BLaER1 (cell line): ENCODE measurements around the gene TCF4.

ENCODE experiments used
- H3K27ac ChIP-seq: shearing (Covaris generic); formaldehyde crosslinking; 2 replicates; pipeline ENCODE4 v1.8.1; 2022
- H3K27me3 ChIP-seq: shearing (Covaris generic); formaldehyde crosslinking; 2 replicates; pipeline ENCODE4 v1.8.1; 2022
- H3K36me3 ChIP-seq: shearing (Covaris generic); formaldehyde crosslinking; 2 replicates; pipeline ENCODE4 v1.8.1; 2022
- H3K4me1 ChIP-seq: shearing (Covaris generic); formaldehyde crosslinking; 2 replicates; pipeline ENCODE4 v1.8.1; 2022
- H3K4me2 ChIP-seq: shearing (Covaris generic); formaldehyde crosslinking; 2 replicates; pipeline ENCODE4 v1.8.1; 2022
- H3K4me3 ChIP-seq: shearing (Covaris generic); formaldehyde crosslinking; 2 replicates; pipeline ENCODE4 v1.8.1; 2022
- H3K9ac ChIP-seq: shearing (Covaris generic); formaldehyde crosslinking; 2 replicates; pipeline ENCODE4 v1.8.1; 2022
- H3K9me3 ChIP-seq: shearing (Covaris generic); formaldehyde crosslinking; 2 replicates; pipeline ENCODE4 v1.8.1; 2022
- H4K20me1 ChIP-seq: shearing (Covaris generic); formaldehyde crosslinking; 2 replicates; pipeline ENCODE4 v1.8.1; 2022
- Cebpa-rat ChIP-seq: shearing (Covaris generic); IDR thresholded peaks from 2 replicates; pipeline ENCODE4 v1.8.1; 2022

Gene TCF4

DNA sequence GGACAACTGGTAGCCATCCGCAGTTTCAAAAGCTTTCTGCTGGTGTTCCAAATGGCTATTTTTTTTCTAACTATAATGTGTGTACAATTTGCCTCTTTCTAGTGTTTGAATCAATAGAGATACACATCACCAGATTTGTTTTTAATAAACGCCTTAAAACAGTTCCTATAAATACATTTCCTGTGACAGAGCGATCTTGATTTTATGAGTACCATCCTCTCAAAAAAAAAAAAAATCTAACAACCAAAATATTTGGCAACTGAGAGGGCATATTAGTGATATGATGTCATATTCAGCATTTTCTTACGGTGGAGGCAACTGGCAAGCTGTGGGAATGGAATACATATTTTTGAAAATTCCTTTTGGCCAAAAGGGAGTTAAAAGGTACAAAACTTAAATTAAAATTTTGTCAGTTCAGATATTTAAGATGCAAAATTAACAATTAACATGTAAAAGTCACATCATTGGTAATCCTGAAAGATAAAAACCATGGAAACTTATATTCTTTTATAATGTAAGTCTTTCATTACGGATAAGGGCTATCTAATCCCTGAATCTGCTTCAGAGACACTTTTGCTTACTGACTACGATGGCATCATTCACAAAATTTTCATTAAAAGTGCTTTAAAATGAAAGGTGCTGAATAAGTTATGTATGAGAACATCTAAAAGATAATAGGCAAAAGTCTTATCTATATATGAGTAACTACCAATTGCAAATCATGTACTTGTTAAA lies 268.4 kb downstream of the TCF4 start:
- no peaks in the 10 kb centered on the region for H3K9me3 ChIP-seq
- H3K4me1 ChIP-seq, result peaks cover 76% of the 10 kb centered on the region
- H3K27me3 ChIP-seq, result no peaks in the 10 kb centered on the region
- peak overlapping the region; percentile 81 for H3K4me2 ChIP-seq
- peak overlapping the region; percentile 37 for H3K9ac ChIP-seq
- H3K4me3 ChIP-seq, result peak overlapping the region; percentile 69
- peak overlapping the region; percentile 76 for H3K27ac ChIP-seq
- TF ChIP-seq Cebpa-rat, result no peak
- peaks cover 100% of the 10 kb centered on the region for H4K20me1 ChIP-seq
- peaks cover 5% of the 10 kb centered on the region; the same call in 1 of the 2 replicates for H3K36me3 ChIP-seq

- H3K4me1 ChIP-seq, result peaks cover 76% of the 10 kb centered on the region
- peaks cover 7% of the 10 kb centered on the region; the same call in 1 of the 2 replicates for H3K36me3 ChIP-seq
- peak overlapping the region; percentile 81 for H3K4me2 ChIP-seq
- H3K27ac ChIP-seq, result peak overlapping the region; percentile 76
- H3K9me3 ChIP-seq, result no peaks in the 10 kb centered on the region
- peak overlapping the region; percentile 37 for H3K9ac ChIP-seq
- TF ChIP-seq Cebpa-rat, result no peak
- no peaks in the 10 kb centered on the region for H3K27me3 ChIP-seq
- H3K4me3 ChIP-seq, result peak overlapping the region; percentile 69
- peaks cover 100% of the 10 kb centered on the region for H4K20me1 ChIP-seq
Measured at GRCh38 chr18:55318951-55319441, 269.0 kb downstream of the TCF4 start.

DNA sequence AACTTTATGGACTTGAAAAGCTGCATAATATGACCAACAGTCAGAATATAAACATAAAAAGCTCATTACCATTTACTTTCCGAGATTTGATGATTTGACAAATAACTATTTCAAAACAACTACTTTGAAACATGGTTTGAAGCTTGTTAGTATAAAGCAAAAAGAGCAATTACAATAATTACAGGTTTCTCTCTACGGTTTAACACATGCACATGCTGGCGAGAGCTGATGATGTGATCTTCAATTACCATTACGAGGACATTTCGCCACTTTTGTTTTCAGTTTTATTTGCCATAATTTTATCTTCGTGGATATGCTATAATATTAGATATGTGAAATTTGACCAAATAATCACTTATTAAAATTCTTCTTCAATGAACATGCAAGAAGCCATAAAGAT lies 270.1 kb downstream of the TCF4 start:
- 0 out of 2 replicates have a peak overlapping the region, but pooled peaks have one; percentile 19 for H3K27ac ChIP-seq
- peaks cover 70% of the 10 kb centered on the region for H3K4me1 ChIP-seq
- H3K27me3 ChIP-seq, result no peaks in the 10 kb centered on the region
- no peak for TF ChIP-seq Cebpa-rat
- no peaks in the 10 kb centered on the region for H3K9me3 ChIP-seq
- H3K4me3 ChIP-seq, result no peak overlapping the region
- peaks cover 100% of the 10 kb centered on the region for H4K20me1 ChIP-seq
- H3K9ac ChIP-seq, result 0 out of 2 replicates have a peak overlapping the region, but pooled peaks have one; percentile 28
- H3K36me3 ChIP-seq, result peaks cover 7% of the 10 kb centered on the region; the same call in 1 of the 2 replicates
- peak overlapping the region; percentile 81 for H3K4me2 ChIP-seq

DNA sequence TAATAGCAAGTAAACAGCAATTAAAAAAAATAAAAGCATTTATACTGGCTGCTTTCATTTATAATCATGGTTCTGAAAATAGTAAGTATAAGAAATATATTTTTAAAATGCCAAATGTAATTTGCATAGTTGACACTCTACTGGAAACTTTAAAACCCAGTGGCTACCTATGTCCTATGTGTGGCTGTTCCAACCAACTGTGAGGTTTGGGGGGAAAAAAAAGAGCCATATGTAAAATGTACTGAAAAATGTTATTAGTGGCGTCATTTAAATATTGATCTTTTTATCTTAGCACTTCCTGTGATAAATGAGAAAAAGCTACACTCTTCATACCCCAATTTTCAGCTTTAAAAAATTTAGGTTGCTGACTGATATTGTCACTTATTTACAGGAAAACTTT lies 270.7 kb downstream of the TCF4 start:
- no peak overlapping the region for H3K4me3 ChIP-seq
- H4K20me1 ChIP-seq, result peaks cover 100% of the 10 kb centered on the region
- H3K4me2 ChIP-seq, result peak overlapping the region; percentile 81
- peaks cover 7% of the 10 kb centered on the region; the same call in 1 of the 2 replicates for H3K36me3 ChIP-seq
- no peaks in the 10 kb centered on the region for H3K27me3 ChIP-seq
- 0 out of 2 replicates have a peak overlapping the region, but pooled peaks have one; percentile 19 for H3K27ac ChIP-seq
- peak overlapping the region; percentile 4; the same call in 1 of the 2 replicates for H3K9ac ChIP-seq
- TF ChIP-seq Cebpa-rat, result no peak
- H3K4me1 ChIP-seq, result peaks cover 65% of the 10 kb centered on the region
- H3K9me3 ChIP-seq, result no peaks in the 10 kb centered on the region

- H4K20me1 ChIP-seq, result peaks cover 100% of the 10 kb centered on the region
- H3K9ac ChIP-seq, result peak overlapping the region; percentile 26; the same call in 1 of the 2 replicates
- H3K4me2 ChIP-seq, result peak overlapping the region; percentile 81
- H3K4me1 ChIP-seq, result peaks cover 64% of the 10 kb centered on the region
- no peak for TF ChIP-seq Cebpa-rat
- H3K9me3 ChIP-seq, result no peaks in the 10 kb centered on the region
- H3K27ac ChIP-seq, result peak overlapping the region; percentile 19; the same call in 1 of the 2 replicates
- H3K4me3 ChIP-seq, result no peak overlapping the region
- H3K36me3 ChIP-seq, result peaks cover 7% of the 10 kb centered on the region; the same call in 1 of the 2 replicates
- H3K27me3 ChIP-seq, result no peaks in the 10 kb centered on the region
Measured at GRCh38 chr18:55316486-55317184, 271.4 kb downstream of the TCF4 start.

DNA sequence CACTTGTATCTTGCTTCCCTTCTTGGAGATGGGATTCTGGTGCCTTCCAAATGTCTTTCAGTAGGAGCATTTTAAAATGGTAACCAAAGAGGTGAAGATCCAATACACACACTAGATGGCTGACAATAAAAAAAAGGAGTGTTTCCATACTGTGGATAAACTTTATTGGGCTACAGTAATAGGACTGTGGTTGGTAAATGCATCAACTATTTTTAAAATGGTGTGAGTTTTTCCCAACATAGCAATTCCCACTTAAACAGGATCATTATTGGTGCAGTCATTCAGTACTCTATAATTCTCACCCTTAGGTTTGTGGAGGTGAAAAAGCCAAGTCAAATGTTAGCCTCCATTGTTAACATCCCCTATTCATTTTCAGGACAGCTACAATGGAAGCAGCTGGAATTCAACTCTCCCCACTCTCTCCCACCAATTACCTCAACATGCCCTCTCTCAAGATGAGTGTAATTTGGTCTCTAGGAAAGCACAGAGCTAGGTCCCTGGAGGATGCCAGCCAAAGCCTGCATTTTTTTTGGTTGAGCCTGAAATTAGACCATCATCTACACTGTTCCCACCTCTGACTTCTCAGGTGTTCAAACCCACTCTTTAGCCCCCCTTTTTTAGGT lies 273.3 kb downstream of the TCF4 start:
- TF ChIP-seq Cebpa-rat, result no peak
- no peak overlapping the region for H3K27ac ChIP-seq
- H3K9ac ChIP-seq, result no peak overlapping the region
- no peak overlapping the region for H3K4me3 ChIP-seq
- peaks cover 100% of the 10 kb centered on the region for H4K20me1 ChIP-seq
- peaks cover 63% of the 10 kb centered on the region for H3K4me1 ChIP-seq
- peaks cover 24% of the 10 kb centered on the region for H3K36me3 ChIP-seq
- H3K27me3 ChIP-seq, result no peaks in the 10 kb centered on the region
- H3K4me2 ChIP-seq, result peak overlapping the region; percentile 29; the same call in 1 of the 2 replicates
- H3K9me3 ChIP-seq, result no peaks in the 10 kb centered on the region

DNA sequence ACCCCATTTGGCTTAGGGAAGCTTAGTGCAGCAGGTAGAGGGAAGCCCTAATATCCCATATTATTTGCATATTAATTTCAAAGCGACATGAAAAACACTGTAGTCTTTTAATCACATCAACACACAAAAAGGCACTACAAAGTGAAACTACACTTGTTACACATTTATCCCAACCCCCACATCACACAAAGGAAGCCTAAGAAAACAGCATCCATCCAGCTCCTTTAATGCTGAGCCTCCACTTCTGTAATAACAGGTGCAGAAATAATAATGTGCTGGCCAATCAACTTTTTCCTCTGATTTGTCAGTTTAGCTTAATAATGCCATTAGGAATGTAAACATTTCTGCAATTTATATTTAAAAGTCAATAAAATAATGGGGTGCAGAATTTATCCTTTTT lies 274.0 kb downstream of the TCF4 start:
- H3K9ac ChIP-seq, result no peak overlapping the region

DNA sequence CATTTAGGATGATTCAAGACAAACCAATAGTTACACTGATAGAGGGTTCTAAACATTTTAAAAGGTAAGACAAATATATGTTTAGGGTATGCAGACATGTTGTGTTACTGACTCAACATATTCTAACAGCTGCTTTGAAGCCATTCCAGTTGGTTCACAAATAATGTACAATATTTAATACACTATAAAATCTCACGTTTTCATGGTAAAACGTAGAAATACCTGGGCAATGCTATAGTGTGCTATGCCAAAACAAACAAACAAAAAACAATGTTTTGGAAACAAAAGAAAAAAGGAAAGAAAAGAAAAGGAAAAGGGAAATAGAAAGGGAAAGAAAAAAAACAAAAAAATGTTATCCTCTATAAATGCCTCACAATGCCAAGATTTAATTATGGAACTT lies 277.1 kb downstream of the TCF4 start:
- Histone ChIP-seq H3K36me3 (peaks cover 55% of the 10 kb centered on the region), H3K4me3 (no peak overlapping the region), H3K9ac (no peak overlapping the region), H3K4me1 (peaks cover 51% of the 10 kb centered on the region), H3K4me2 (no peak overlapping the region), H4K20me1 (peaks cover 100% of the 10 kb centered on the region), H3K9me3 (no peaks in the 10 kb centered on the region), H3K27ac (no peak overlapping the region), H3K27me3 (no peaks in the 10 kb centered on the region)
- TF ChIP-seq Cebpa-rat, result no peak

More for the DNA sequence above, 274.0 kb downstream of the TCF4 start:
- peaks cover 30% of the 10 kb centered on the region for H3K36me3 ChIP-seq
- no peak overlapping the region for H3K27ac ChIP-seq
- no peaks in the 10 kb centered on the region for H3K27me3 ChIP-seq
- H3K4me2 ChIP-seq, result no peak overlapping the region
- peaks cover 100% of the 10 kb centered on the region for H4K20me1 ChIP-seq
- no peak overlapping the region for H3K4me3 ChIP-seq
- peaks cover 56% of the 10 kb centered on the region for H3K4me1 ChIP-seq
- no peak for TF ChIP-seq Cebpa-rat
- no peaks in the 10 kb centered on the region for H3K9me3 ChIP-seq

GRCh38 chr18:55310044-55310676 lies 277.8 kb downstream of the TCF4 start:
- Histone ChIP-seq H3K4me2 (no peak overlapping the region), H4K20me1 (peaks cover 100% of the 10 kb centered on the region), H3K27ac (no peak overlapping the region), H3K9me3 (no peaks in the 10 kb centered on the region), H3K9ac (no peak overlapping the region), H3K4me3 (no peak overlapping the region), H3K36me3 (peaks cover 55% of the 10 kb centered on the region), H3K4me1 (peaks cover 51% of the 10 kb centered on the region), H3K27me3 (no peaks in the 10 kb centered on the region)
- TF ChIP-seq Cebpa-rat, result no peak
